IPS-15b (cell line): Measurements from ENCODE around the gene CDKAL1.

Experiments used
- H3K27me3 ChIP-seq: one replicate; pipeline ENCODE4 v1.6.1; 2013; ENCODE audit warnings: low read length; ENCODE audit not compliant: control insufficient read depth, insufficient read depth
- H3K36me3 ChIP-seq: one replicate; pipeline ENCODE4 v1.6.1; 2013; ENCODE audit warnings: low read length; ENCODE audit not compliant: control insufficient read depth, insufficient read depth
- H3K4me1 ChIP-seq: one replicate; pipeline ENCODE4 v1.6.1; 2013; ENCODE audit warnings: mild to moderate bottlenecking, low read length; ENCODE audit not compliant: control insufficient read depth, insufficient read depth
- H3K4me3 ChIP-seq: one replicate; pipeline ENCODE4 v1.5.1; 2013; ENCODE audit warnings: low read depth, low read length
- H3K9ac ChIP-seq: one replicate; pipeline ENCODE4 v1.6.1; 2013; ENCODE audit warnings: low read depth, mild to moderate bottlenecking, low read length
- H3K9me3 ChIP-seq: one replicate; pipeline ENCODE4 v1.6.1; 2013; ENCODE audit warnings: mild to moderate bottlenecking, low read length; ENCODE audit not compliant: control insufficient read depth, insufficient read depth

CDKAL1 gene

GRCh38 chr6:20688710-20689500 is 154.6 kb downstream of the CDKAL1 start:
- Histone ChIP-seq H3K9ac (no peak overlapping the region), H3K4me3 (no peak overlapping the region), H3K9me3 (no peaks in the 10 kb centered on the region), H3K27me3 (no peaks in the 10 kb centered on the region), H3K4me1 (peaks cover 9% of the 10 kb centered on the region), H3K36me3 (no peaks in the 10 kb centered on the region)

- Histone ChIP-seq H3K9ac (no peak overlapping the region), H3K4me1 (peaks cover 14% of the 10 kb centered on the region), H3K4me3 (no peak overlapping the region), H3K9me3 (no peaks in the 10 kb centered on the region), H3K36me3 (no peaks in the 10 kb centered on the region), H3K27me3 (no peaks in the 10 kb centered on the region)
Observed at GRCh38 chr6:20691185-20691584, 156.9 kb downstream of the CDKAL1 start.

GRCh38 chr6:20692023-20692422 is 157.8 kb downstream of the CDKAL1 start:
- Histone ChIP-seq H3K4me3 (no peak overlapping the region), H3K9me3 (no peaks in the 10 kb centered on the region), H3K27me3 (no peaks in the 10 kb centered on the region), H3K9ac (no peak overlapping the region), H3K4me1 (peaks cover 14% of the 10 kb centered on the region), H3K36me3 (no peaks in the 10 kb centered on the region)

- no peak overlapping the region for H3K9ac ChIP-seq
Observed at GRCh38 chr6:20693466-20694063, 159.3 kb downstream of the CDKAL1 start.

GRCh38 chr6:20696676-20697075 is 162.4 kb downstream of the CDKAL1 start:
- Histone ChIP-seq H3K27me3 (no peaks in the 10 kb centered on the region), H3K9ac (no peak overlapping the region), H3K4me1 (peaks cover 10% of the 10 kb centered on the region), H3K4me3 (no peak overlapping the region), H3K9me3 (no peaks in the 10 kb centered on the region), H3K36me3 (no peaks in the 10 kb centered on the region)

More at GRCh38 chr6:20693466-20694063, 159.3 kb downstream of the CDKAL1 start:
- Histone ChIP-seq H3K27me3 (no peaks in the 10 kb centered on the region), H3K36me3 (no peaks in the 10 kb centered on the region), H3K4me3 (no peak overlapping the region), H3K4me1 (peaks cover 18% of the 10 kb centered on the region), H3K9me3 (no peaks in the 10 kb centered on the region)

GRCh38 chr6:20698675-20699074 is 164.4 kb downstream of the CDKAL1 start:
- Histone ChIP-seq H3K4me3 (no peak overlapping the region), H3K9ac (no peak overlapping the region), H3K4me1 (peaks cover 13% of the 10 kb centered on the region), H3K27me3 (no peaks in the 10 kb centered on the region), H3K9me3 (no peaks in the 10 kb centered on the region), H3K36me3 (no peaks in the 10 kb centered on the region)

- Histone ChIP-seq H3K9me3 (no peaks in the 10 kb centered on the region), H3K4me3 (no peak overlapping the region), H3K4me1 (peaks cover 16% of the 10 kb centered on the region), H3K9ac (no peak overlapping the region), H3K27me3 (no peaks in the 10 kb centered on the region), H3K36me3 (no peaks in the 10 kb centered on the region)
Observed at GRCh38 chr6:20699402-20699801, 165.1 kb downstream of the CDKAL1 start.

- Histone ChIP-seq H3K9ac (no peak overlapping the region), H3K4me3 (no peak overlapping the region), H3K9me3 (no peaks in the 10 kb centered on the region), H3K27me3 (no peaks in the 10 kb centered on the region), H3K4me1 (peaks cover 16% of the 10 kb centered on the region), H3K36me3 (no peaks in the 10 kb centered on the region)
Observed at GRCh38 chr6:20700375-20700774, 166.1 kb downstream of the CDKAL1 start.

GRCh38 chr6:20702366-20702765 is 168.1 kb downstream of the CDKAL1 start:
- no peaks in the 10 kb centered on the region for H3K36me3 ChIP-seq
- H3K4me1 ChIP-seq = peaks cover 11% of the 10 kb centered on the region
- no peaks in the 10 kb centered on the region for H3K9me3 ChIP-seq
- H3K4me3 ChIP-seq = no peak overlapping the region
- no peak overlapping the region for H3K9ac ChIP-seq
- no peaks in the 10 kb centered on the region for H3K27me3 ChIP-seq

GRCh38 chr6:20703049-20703448 is 168.8 kb downstream of the CDKAL1 start:
- Histone ChIP-seq H3K4me1 (peaks cover 6% of the 10 kb centered on the region), H3K4me3 (no peak overlapping the region), H3K9ac (no peak overlapping the region), H3K9me3 (no peaks in the 10 kb centered on the region), H3K36me3 (no peaks in the 10 kb centered on the region), H3K27me3 (no peaks in the 10 kb centered on the region)

- no peaks in the 10 kb centered on the region for H3K9me3 ChIP-seq
- H3K4me1 ChIP-seq = peaks cover 8% of the 10 kb centered on the region
- H3K9ac ChIP-seq = no peak overlapping the region
- no peaks in the 10 kb centered on the region for H3K36me3 ChIP-seq
- H3K27me3 ChIP-seq = no peaks in the 10 kb centered on the region
- no peak overlapping the region for H3K4me3 ChIP-seq
Observed at GRCh38 chr6:20704325-20705025, 170.2 kb downstream of the CDKAL1 start.

GRCh38 chr6:20705741-20706140 is 171.5 kb downstream of the CDKAL1 start:
- no peaks in the 10 kb centered on the region for H3K36me3 ChIP-seq
- H3K4me1 ChIP-seq = peaks cover 9% of the 10 kb centered on the region

More at GRCh38 chr6:20705741-20706140, 171.5 kb downstream of the CDKAL1 start:
- Histone ChIP-seq H3K4me3 (no peak overlapping the region), H3K27me3 (no peaks in the 10 kb centered on the region), H3K9me3 (no peaks in the 10 kb centered on the region), H3K9ac (no peak overlapping the region)
